D721Med (cell line): ENCODE data around the gene TMEM109.

ENCODE experiments used
- DNase-seq: peaks from one replicate; pipeline ENCODE4 v3.0.0; 2011; ENCODE audit warnings: low spot score; ENCODE audit not compliant: insufficient read length
- FAIRE-seq: peaks from 2 replicates; lab custom pipeline; 2011; peaks lifted over from hg19 to GRCh38; lab: Jason Lieb, UNC
- CTCF ChIP-seq: IDR thresholded peaks from 2 replicates; pipeline ENCODE4 v1.5.1; 2012; ENCODE audit warnings: mild to moderate bottlenecking, control low read depth; ENCODE audit not compliant: insufficient read depth; ENCODE audit errors: missing control alignments

Gene TMEM109

GRCh38 chr11:60879971-60880588 lies 33.9 kb upstream of the TMEM109 start:
- FAIRE-seq = no peak
- TF ChIP-seq CTCF = no peak
- no peak for DNase-seq

GRCh38 chr11:60880643-60881282 lies 33.2 kb upstream of the TMEM109 start:
- TF ChIP-seq CTCF = no peak
- no peak for FAIRE-seq
- no peak for DNase-seq

GRCh38 chr11:60887556-60887955 lies 26.4 kb upstream of the TMEM109 start:
- DNase-seq = no peak
- no peak for FAIRE-seq
- TF ChIP-seq CTCF = peak; percentile 33

GRCh38 chr11:60889869-60890311 lies 24.1 kb upstream of the TMEM109 start:
- DNase-seq (no peak), FAIRE-seq (no peak)
- no peak for TF ChIP-seq CTCF

- DNase-seq (no peak), FAIRE-seq (no peak)
- no peak for TF ChIP-seq CTCF
Measured at GRCh38 chr11:60890696-60891095, 23.3 kb upstream of the TMEM109 start.

GRCh38 chr11:60891103-60891741 lies 22.7 kb upstream of the TMEM109 start:
- DNase-seq (no peak), FAIRE-seq (no peak)
- no peak for TF ChIP-seq CTCF

GRCh38 chr11:60895687-60896086 lies 18.3 kb upstream of the TMEM109 start:
- FAIRE-seq (no peak), DNase-seq (no peak)

More at GRCh38 chr11:60895687-60896086, 18.3 kb upstream of the TMEM109 start:
- no peak for TF ChIP-seq CTCF
